ENCODE results near the gene TLCD3B. TPM values are rescaled to one million over a fixed set of nuclear protein-coding genes. Genes with fewer than 3 reads are reported as not detected.

Gene TLCD3B
- total and polyA plus RNA-seq, 4 donors = 0.05 to 0.65 TPM; not detected in 2

DNA sequence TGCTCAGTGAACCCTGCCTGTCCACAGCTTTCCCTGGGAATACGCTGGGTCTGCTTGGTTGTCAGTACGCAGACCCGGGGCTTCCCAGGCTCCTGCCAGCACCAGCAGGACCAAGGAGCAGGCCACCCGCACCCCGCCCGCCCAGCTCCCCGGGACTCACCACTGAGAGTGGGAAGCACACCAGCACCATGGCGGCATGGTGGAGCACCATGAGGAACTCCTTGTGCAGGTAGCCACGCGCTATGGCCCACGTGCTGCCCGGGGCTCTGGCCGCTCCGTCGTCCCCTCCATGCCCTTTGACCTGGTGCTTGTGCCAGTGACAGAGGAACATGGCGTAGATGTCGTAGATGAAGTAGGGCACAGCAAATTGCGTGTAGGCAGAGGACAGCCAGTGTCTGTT lies 4.6 kb downstream of the TLCD3B start (continued):
- TF ChIP-seq, protein P1, sequence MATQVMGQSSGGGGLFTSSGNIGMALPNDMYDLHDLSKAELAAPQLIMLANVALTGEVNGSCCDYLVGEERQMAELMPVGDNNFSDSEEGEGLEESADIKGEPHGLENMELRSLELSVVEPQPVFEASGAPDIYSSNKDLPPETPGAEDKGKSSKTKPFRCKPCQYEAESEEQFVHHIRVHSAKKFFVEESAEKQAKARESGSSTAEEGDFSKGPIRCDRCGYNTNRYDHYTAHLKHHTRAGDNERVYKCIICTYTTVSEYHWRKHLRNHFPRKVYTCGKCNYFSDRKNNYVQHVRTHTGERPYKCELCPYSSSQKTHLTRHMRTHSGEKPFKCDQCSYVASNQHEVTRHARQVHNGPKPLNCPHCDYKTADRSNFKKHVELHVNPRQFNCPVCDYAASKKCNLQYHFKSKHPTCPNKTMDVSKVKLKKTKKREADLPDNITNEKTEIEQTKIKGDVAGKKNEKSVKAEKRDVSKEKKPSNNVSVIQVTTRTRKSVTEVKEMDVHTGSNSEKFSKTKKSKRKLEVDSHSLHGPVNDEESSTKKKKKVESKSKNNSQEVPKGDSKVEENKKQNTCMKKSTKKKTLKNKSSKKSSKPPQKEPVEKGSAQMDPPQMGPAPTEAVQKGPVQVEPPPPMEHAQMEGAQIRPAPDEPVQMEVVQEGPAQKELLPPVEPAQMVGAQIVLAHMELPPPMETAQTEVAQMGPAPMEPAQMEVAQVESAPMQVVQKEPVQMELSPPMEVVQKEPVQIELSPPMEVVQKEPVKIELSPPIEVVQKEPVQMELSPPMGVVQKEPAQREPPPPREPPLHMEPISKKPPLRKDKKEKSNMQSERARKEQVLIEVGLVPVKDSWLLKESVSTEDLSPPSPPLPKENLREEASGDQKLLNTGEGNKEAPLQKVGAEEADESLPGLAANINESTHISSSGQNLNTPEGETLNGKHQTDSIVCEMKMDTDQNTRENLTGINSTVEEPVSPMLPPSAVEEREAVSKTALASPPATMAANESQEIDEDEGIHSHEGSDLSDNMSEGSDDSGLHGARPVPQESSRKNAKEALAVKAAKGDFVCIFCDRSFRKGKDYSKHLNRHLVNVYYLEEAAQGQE (IDR thresholded peaks at IDR 0.05) = no peak
- TF ChIP-seq NR2F2 (IDR thresholded peaks at IDR 0.05) (no peak), FOXA1 (IDR thresholded peaks at IDR 0.05) (no peak), TAF1 (conservative IDR thresholded peaks at IDR 0.05) (no peak), HNF4G (IDR thresholded peaks at IDR 0.05) (no peak), EGR1 (IDR thresholded peaks at IDR 0.05; ENCODE audit: low read depth in 2 of 2) (no peak)

DNA sequence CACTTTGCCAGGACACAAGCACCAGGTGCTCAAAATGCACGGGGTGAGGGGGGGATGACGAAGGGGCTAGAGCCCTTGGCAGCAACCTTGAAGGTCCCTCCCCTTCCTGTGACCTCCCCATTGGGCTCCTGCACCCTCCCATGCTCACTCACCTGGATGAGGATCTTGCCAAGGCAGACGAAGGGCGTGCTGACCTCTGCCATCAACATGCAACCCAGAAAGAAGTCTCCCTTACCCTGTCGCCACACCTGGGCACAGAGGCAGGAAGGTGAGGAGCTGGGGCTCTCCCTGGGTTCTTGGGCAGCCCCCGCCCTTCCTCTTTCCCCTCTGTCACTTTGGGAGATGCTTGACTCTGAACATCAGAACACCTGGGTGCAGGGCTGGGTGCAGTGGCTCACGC lies 5.5 kb downstream of the TLCD3B start:
- Histone ChIP-seq H3K27me3 (ENCODE audit: control insufficient read depth in 4 of 4, insufficient read depth in 4 of 4, low read length in 3 of 4) (peaks cover 0 to 2% (median 0%) of the 10 kb centered on the region in 4 donors), H3K4me3 (ENCODE audit: low read depth in 1 of 3, low read length in 3 of 3) (no peak overlapping the region), H3K9me3 (ENCODE audit: control insufficient read depth in 4 of 4, low read length in 3 of 4) (no peaks in the 10 kb centered on the region), H3K36me3 (ENCODE audit: control insufficient read depth in 4 of 4, insufficient read depth in 3 of 4, low read depth in 1 of 4, low read length in 3 of 4) (no peaks in the 10 kb centered on the region), H3K9ac (ENCODE audit: low read depth in 1 of 2, low read length in 2 of 2) (no peak overlapping the region), H3K27ac (ENCODE audit: low read depth in 1 of 2, low read length in 2 of 2) (no peak overlapping the region), H3K4me1 (ENCODE audit: control insufficient read depth in 4 of 4, insufficient read depth in 4 of 4, low read length in 3 of 4) (peaks cover 2 to 8% (median 4%) of the 10 kb centered on the region in 4 donors)
- 59% methylated on average over 7 of the region's 7 CpGs for WGBS
- no peak for DNase-seq (ENCODE audit: low spot score)
- TF ChIP-seq, protein P1 (IDR thresholded peaks at IDR 0.05) = no peak
- TF ChIP-seq FOXA1 (IDR thresholded peaks at IDR 0.05) (no peak), YY1 (IDR thresholded peaks at IDR 0.05) (no peak), RXRA (IDR thresholded peaks at IDR 0.05) (no peak), GABPA (IDR thresholded peaks at IDR 0.05 in 1 of 2, conservative IDR thresholded peaks at IDR 0.05 in 1 of 2) (no peak), JUND (IDR thresholded peaks at IDR 0.05) (no peak), NR2F2 (IDR thresholded peaks at IDR 0.05) (no peak), FOXA2 (IDR thresholded peaks at IDR 0.05) (no peak), RAD21 (IDR thresholded peaks at IDR 0.05) (no peak), EGR1 (IDR thresholded peaks at IDR 0.05; ENCODE audit: low read depth in 2 of 2) (no peak), TAF1 (conservative IDR thresholded peaks at IDR 0.05) (no peak), HNF4A (conservative IDR thresholded peaks at IDR 0.05) (no peak), SP1 (IDR thresholded peaks at IDR 0.05) (no peak), HNF4G (IDR thresholded peaks at IDR 0.05) (no peak)
- TF ChIP-seq, protein P2, sequence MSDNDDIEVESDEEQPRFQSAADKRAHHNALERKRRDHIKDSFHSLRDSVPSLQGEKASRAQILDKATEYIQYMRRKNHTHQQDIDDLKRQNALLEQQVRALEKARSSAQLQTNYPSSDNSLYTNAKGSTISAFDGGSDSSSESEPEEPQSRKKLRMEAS (IDR thresholded peaks at IDR 0.05) = no peak
- TF ChIP-seq, protein P3, sequence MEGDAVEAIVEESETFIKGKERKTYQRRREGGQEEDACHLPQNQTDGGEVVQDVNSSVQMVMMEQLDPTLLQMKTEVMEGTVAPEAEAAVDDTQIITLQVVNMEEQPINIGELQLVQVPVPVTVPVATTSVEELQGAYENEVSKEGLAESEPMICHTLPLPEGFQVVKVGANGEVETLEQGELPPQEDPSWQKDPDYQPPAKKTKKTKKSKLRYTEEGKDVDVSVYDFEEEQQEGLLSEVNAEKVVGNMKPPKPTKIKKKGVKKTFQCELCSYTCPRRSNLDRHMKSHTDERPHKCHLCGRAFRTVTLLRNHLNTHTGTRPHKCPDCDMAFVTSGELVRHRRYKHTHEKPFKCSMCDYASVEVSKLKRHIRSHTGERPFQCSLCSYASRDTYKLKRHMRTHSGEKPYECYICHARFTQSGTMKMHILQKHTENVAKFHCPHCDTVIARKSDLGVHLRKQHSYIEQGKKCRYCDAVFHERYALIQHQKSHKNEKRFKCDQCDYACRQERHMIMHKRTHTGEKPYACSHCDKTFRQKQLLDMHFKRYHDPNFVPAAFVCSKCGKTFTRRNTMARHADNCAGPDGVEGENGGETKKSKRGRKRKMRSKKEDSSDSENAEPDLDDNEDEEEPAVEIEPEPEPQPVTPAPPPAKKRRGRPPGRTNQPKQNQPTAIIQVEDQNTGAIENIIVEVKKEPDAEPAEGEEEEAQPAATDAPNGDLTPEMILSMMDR (IDR thresholded peaks at IDR 0.05; ENCODE audit: low read depth, low read length, missing input control) = no peak
- TF ChIP-seq, protein P4, sequence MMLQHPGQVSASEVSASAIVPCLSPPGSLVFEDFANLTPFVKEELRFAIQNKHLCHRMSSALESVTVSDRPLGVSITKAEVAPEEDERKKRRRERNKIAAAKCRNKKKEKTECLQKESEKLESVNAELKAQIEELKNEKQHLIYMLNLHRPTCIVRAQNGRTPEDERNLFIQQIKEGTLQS (IDR thresholded peaks at IDR 0.05) = no peak
- TF ChIP-seq, protein P5, sequence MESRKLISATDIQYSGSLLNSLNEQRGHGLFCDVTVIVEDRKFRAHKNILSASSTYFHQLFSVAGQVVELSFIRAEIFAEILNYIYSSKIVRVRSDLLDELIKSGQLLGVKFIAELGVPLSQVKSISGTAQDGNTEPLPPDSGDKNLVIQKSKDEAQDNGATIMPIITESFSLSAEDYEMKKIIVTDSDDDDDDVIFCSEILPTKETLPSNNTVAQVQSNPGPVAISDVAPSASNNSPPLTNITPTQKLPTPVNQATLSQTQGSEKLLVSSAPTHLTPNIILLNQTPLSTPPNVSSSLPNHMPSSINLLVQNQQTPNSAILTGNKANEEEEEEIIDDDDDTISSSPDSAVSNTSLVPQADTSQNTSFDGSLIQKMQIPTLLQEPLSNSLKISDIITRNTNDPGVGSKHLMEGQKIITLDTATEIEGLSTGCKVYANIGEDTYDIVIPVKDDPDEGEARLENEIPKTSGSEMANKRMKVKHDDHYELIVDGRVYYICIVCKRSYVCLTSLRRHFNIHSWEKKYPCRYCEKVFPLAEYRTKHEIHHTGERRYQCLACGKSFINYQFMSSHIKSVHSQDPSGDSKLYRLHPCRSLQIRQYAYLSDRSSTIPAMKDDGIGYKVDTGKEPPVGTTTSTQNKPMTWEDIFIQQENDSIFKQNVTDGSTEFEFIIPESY (IDR thresholded peaks at IDR 0.05) = no peak
